PC-9 (cell line): ENCODE results near the gene MPZL2. TPM values are rescaled to one million over a fixed set of nuclear protein-coding genes. Genes with fewer than 3 reads are reported as not detected.

Experiments used
- BruUV-seq: library from RNA; stranded (reverse); fragments of 400-500 nt; replicated peaks from 2 replicates; lab custom pipeline; 2021; lab: Mats Ljungman, UMichigan
- CTCF ChIA-PET: fragments of 300-600 bp; sonication (Branson Sonifier 250); formaldehyde crosslinking; loops from one replicate; lab custom pipeline; 2022; ENCODE audit warnings: antibody characterized with exemption; lab: Charles Lee
- POLR2A ChIA-PET: fragments of 300-600 bp; sonication (Branson Sonifier 250); formaldehyde crosslinking; loops from one replicate; lab custom pipeline; 2022; ENCODE audit warnings: antibody characterized with exemption; ENCODE audit not compliant: unreplicated experiment; lab: Charles Lee
- DNase-seq, 2 experiments: peaks; one replicate each; pipeline versions ENCODE4 v3.0.0 to v3.0.0-alpha.2; 2015 to 2022; ENCODE audit warnings: mixed read lengths in 1 of 2
- H2AFZ ChIP-seq: fragments of 200-600 bp; sonication (generic); 2 replicates; pipeline ENCODE4 v1.8.1; 2017; ENCODE audit warnings: antibody characterized with exemption
- H3F3A ChIP-seq: fragments of 200-600 bp; sonication (generic); 2 replicates; pipeline ENCODE4 v1.8.1; 2017; ENCODE audit warnings: antibody characterized with exemption, mild to moderate bottlenecking, low read depth; ENCODE audit not compliant: insufficient read depth
- H3K27ac ChIP-seq: fragments of 200-600 bp; sonication (generic); 2 replicates; pipeline ENCODE4 v1.6.1; 2016; ENCODE audit warnings: mixed run types
- H3K27me3 ChIP-seq: fragments of 200-600 bp; sonication (generic); 2 replicates; pipeline ENCODE4 v1.6.1; 2016; ENCODE audit warnings: low read depth, mixed run types; ENCODE audit not compliant: insufficient read depth
- H3K36me3 ChIP-seq: fragments of 200-600 bp; sonication (generic); 2 replicates; pipeline ENCODE4 v1.6.1; 2016; ENCODE audit warnings: low read depth, mixed run types
- H3K4me1 ChIP-seq: fragments of 200-600 bp; sonication (generic); replicated peaks from 2 replicates; pipeline ENCODE4 v1.6.1; 2016; ENCODE audit warnings: mixed run types; ENCODE audit not compliant: insufficient read depth
- H3K4me2 ChIP-seq: fragments of 200-600 bp; sonication (generic); 2 replicates; pipeline ENCODE4 v1.6.1; 2017; ENCODE audit warnings: mixed run types
- H3K4me3 ChIP-seq: fragments of 200-600 bp; sonication (generic); 2 replicates; pipeline ENCODE4 v1.6.1; 2016; ENCODE audit warnings: mixed run types
- H3K79me2 ChIP-seq: fragments of 200-600 bp; sonication (generic); 2 replicates; pipeline ENCODE4 v1.6.1; 2017; ENCODE audit warnings: low read depth, mixed run types
- H3K9me2 ChIP-seq: fragments of 200-600 bp; sonication (generic); 2 replicates; pipeline ENCODE4 v1.8.1; 2017; ENCODE audit warnings: mild to moderate bottlenecking; ENCODE audit not compliant: insufficient read depth
- H3K9me3 ChIP-seq: fragments of 200-600 bp; sonication (generic); 2 replicates; pipeline ENCODE4 v1.8.1; 2016; ENCODE audit warnings: low read depth; ENCODE audit not compliant: insufficient read depth
- H4K20me1 ChIP-seq: fragments of 200-600 bp; sonication (generic); 2 replicates; pipeline ENCODE4 v1.8.1; 2017; ENCODE audit not compliant: insufficient read depth
- CTCF ChIP-seq: fragments of 200-600 bp; sonication (generic); conservative IDR thresholded peaks from 2 replicates; pipeline ENCODE4 v1.6.1; 2017; ENCODE audit warnings: mixed run types, antibody characterized with exemption, mild to moderate bottlenecking, moderate library complexity
- EZH2 ChIP-seq: fragments of 200-600 bp; sonication (generic); IDR thresholded peaks from 2 replicates; pipeline ENCODE4 v1.8.0; 2017; ENCODE audit warnings: antibody characterized with exemption, low read depth
- intact Hi-C: fragments of 100-400 bp; cut with micrococcal nuclease; formaldehyde crosslinking; loops from one replicate; pipeline ENCODE4 v1.10.0; 2022; ENCODE audit not compliant: unreplicated experiment
- total RNA-seq: library from RNA; stranded (reverse); gene quantifications from 2 replicates; pipeline ENCODE4 v1.2.3, GENCODE V29; 2021

The MPZL2 gene
- total RNA-seq, 1 experiment from 2014 or later, result 43.1 TPM

- peak overlapping the region; percentile 92 for H2AFZ ChIP-seq
- H4K20me1 ChIP-seq, result no peaks in the 10 kb centered on the region
- peaks cover 22% of the 10 kb centered on the region for H3K36me3 ChIP-seq
- intact Hi-C loops, result loop anchor here (1.0 to 5.0 kb wide), 4 partner anchors 12 to 87 kb away; no protein-coding TSS in a partner anchor
- H3F3A ChIP-seq, result peaks cover 39% of the 10 kb centered on the region
- POLR2A ChIA-PET, result interaction anchor here (0.6 to 1.2 kb wide), 7 partner anchors 10 to 360 kb away, joined by 3 to 11 read pairs (median 5); partner anchors contain the start of genes JAML and MPZL3
- H3K27ac ChIP-seq, result peak overlapping the region; percentile 95
- H3K4me2 ChIP-seq, result peak overlapping the region; percentile 88
- H3K27me3 ChIP-seq, result no peaks in the 10 kb centered on the region
- no peaks in the 10 kb centered on the region for H3K9me3 ChIP-seq
- H3K4me3 ChIP-seq, result peak overlapping the region; percentile 86
- no peaks in the 10 kb centered on the region; the same call in 1 of the 2 replicates for H3K9me2 ChIP-seq
- CTCF ChIA-PET, result interaction anchor here (0.8 to 1.9 kb wide), 3 partner anchors 10 to 66 kb away, joined by 7 to 13 read pairs (median 7); no protein-coding TSS in a partner anchor
- H3K4me1 ChIP-seq, result peaks cover 40% of the 10 kb centered on the region
- DNase-seq, result no peak
- H3K79me2 ChIP-seq, result peaks cover 24% of the 10 kb centered on the region
- TF ChIP-seq CTCF, result no peak; the same call in 1 of the 2 replicates
- no peak for TF ChIP-seq EZH2
- TSS peak; percentile 79 for BruUV-seq
Observed at GRCh38 chr11:118264569-118265465, 720 bp upstream of the MPZL2 start.

GRCh38 chr11:118263112-118263511 lies 985 bp downstream of the MPZL2 start:
- Histone ChIP-seq H4K20me1 (no peaks in the 10 kb centered on the region), H3K9me2 (no peaks in the 10 kb centered on the region; the same call in 1 of the 2 replicates), H3K4me1 (peaks cover 40% of the 10 kb centered on the region), H3K9me3 (no peaks in the 10 kb centered on the region), H3K79me2 (peaks cover 24% of the 10 kb centered on the region), H3F3A (peaks cover 39% of the 10 kb centered on the region), H2AFZ (peak overlapping the region; percentile 92), H3K36me3 (peaks cover 39% of the 10 kb centered on the region), H3K27ac (peak overlapping the region; percentile 95), H3K4me3 (peak overlapping the region; percentile 86), H3K4me2 (peak overlapping the region; percentile 88), H3K27me3 (no peaks in the 10 kb centered on the region)
- POLR2A ChIA-PET, result interaction anchor here (0.6 kb wide), 1 partner anchor 649 kb away, joined by 4 read pairs; no protein-coding TSS in a partner anchor
- intact Hi-C loops, result loop anchor here (5.0 kb wide), 1 partner anchor 89 kb away; no protein-coding TSS in a partner anchor
- DNase-seq, result no peak
- no TSS peak for BruUV-seq
- TF ChIP-seq EZH2, result no peak
- TF ChIP-seq CTCF, result no peak
- CTCF ChIA-PET, result no interaction called here

DNA sequence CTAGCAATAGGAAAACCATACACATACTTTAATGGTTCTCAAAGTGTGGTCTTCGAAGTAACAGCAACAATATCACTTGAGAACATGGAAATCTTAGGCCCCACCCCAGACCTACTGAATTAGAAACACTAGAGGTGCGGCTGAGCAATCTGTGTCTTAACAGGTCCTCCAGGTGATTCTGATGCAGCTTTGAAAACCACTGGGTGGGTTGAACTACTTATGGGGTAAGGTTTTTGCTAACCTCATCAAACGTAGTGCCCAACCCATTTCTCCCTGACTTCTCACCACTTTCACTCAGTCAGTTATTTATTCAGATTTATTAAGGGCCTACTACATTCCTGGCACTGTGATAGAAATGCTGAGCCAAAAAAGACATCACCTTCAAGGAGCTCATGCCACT lies 3.7 kb downstream of the MPZL2 start:
- no peaks in the 10 kb centered on the region for H4K20me1 ChIP-seq
- H2AFZ ChIP-seq, result no peak overlapping the region
- ChIA-PET POLR2A (no interaction called here), CTCF (interaction anchor here (0.5 to 0.6 kb wide), 2 partner anchors 85 to 796 kb away, joined by 3 read pairs; no protein-coding TSS in a partner anchor)
- H3K27ac ChIP-seq, result no peak overlapping the region
- H3K27me3 ChIP-seq, result no peaks in the 10 kb centered on the region
- intact Hi-C loops, result loop anchor here (5.0 kb wide), 1 partner anchor 92 kb away; no protein-coding TSS in a partner anchor
- no peaks in the 10 kb centered on the region for H3K9me2 ChIP-seq
- H3F3A ChIP-seq, result peaks cover 30% of the 10 kb centered on the region
- H3K79me2 ChIP-seq, result peaks cover 24% of the 10 kb centered on the region
- peaks cover 24% of the 10 kb centered on the region for H3K4me1 ChIP-seq
- no peak overlapping the region for H3K4me3 ChIP-seq
- no peak for TF ChIP-seq CTCF
- peak in 1 of 2 experiments; percentile 5 for DNase-seq
- no peak overlapping the region for H3K4me2 ChIP-seq
- H3K36me3 ChIP-seq, result peaks cover 40% of the 10 kb centered on the region
- no peaks in the 10 kb centered on the region for H3K9me3 ChIP-seq
- no TSS peak for BruUV-seq
